CD14-positive monocyte (primary cell): Measurements from ENCODE around the gene CD8B. TPM values are rescaled to one million over a fixed set of nuclear protein-coding genes. Genes with fewer than 3 reads are reported as not detected.

Experiments used
- DNase-seq, 3 donors: peaks; one replicate each; pipeline ENCODE4 v3.0.0-alpha.2; 2011 to 2022
- H2AFZ ChIP-seq: 2 replicates; pipeline ENCODE4 v1.6.0; 2012; ENCODE audit warnings: mild to moderate bottlenecking, low read depth, low read length, inconsistent platforms; ENCODE audit not compliant: insufficient read depth, poor library complexity, severe bottlenecking
- H3K27ac ChIP-seq, 2 donors: 1 replicate in 1 of 2; 2 replicates in 1 of 2; pipeline ENCODE4 v1.5.1; 2012 to 2013; ENCODE audit warnings: low read length in 2 of 2, control low read depth in 1 of 2, inconsistent platforms in 1 of 2, low read depth in 1 of 2, mild to moderate bottlenecking in 1 of 2
- H3K27me3 ChIP-seq, 2 donors: one replicate each; pipeline versions ENCODE4 v1.6.0 to v1.6.1; 2011 to 2013; ENCODE audit warnings: low read length in 2 of 2; ENCODE audit not compliant: control insufficient read depth in 2 of 2, insufficient read depth in 2 of 2
- H3K36me3 ChIP-seq, 2 donors: replicated peaks in 1 of 2; 1 replicate in 1 of 2; 2 replicates in 1 of 2; pipeline versions ENCODE4 v1.5.1 to v1.6.1; 2012 to 2013; ENCODE audit warnings: low read length in 2 of 2, control low read depth in 1 of 2, inconsistent platforms in 1 of 2, mild to moderate bottlenecking in 1 of 2; ENCODE audit not compliant: insufficient read depth in 2 of 2, control insufficient read depth in 1 of 2
- H3K4me1 ChIP-seq, 2 donors: 1 replicate in 1 of 2; 2 replicates in 1 of 2; pipeline versions ENCODE4 v1.5.1 to v1.6.1; 2012 to 2013; ENCODE audit warnings: low read length in 2 of 2, control low read depth in 1 of 2, inconsistent platforms in 1 of 2, mild to moderate bottlenecking in 1 of 2, moderate library complexity in 1 of 2; ENCODE audit not compliant: insufficient read depth in 2 of 2, control insufficient read depth in 1 of 2
- H3K4me2 ChIP-seq: replicated peaks from 2 replicates; pipeline ENCODE3; 2012; ENCODE audit warnings: low read length, moderate library complexity, mild to moderate bottlenecking; ENCODE audit not compliant: poor library complexity, severe bottlenecking; ENCODE audit errors: extremely low read depth
- H3K4me3 ChIP-seq, 3 experiments: fragments of 200-600 bp in 1 of 3; sonication (generic) in 1 of 3; replicated peaks in 1 of 3; 1 replicate in 2 of 3; 2 replicates in 1 of 3; pipeline ENCODE4 v1.5.1; 2011 to 2013; ENCODE audit warnings: low read length in 3 of 3, mild to moderate bottlenecking in 3 of 3, control low read depth in 2 of 3, low read depth in 2 of 3, inconsistent platforms in 1 of 3, moderate library complexity in 1 of 3
- H3K79me2 ChIP-seq: 2 replicates; pipeline ENCODE4 v1.6.0; 2012; ENCODE audit warnings: mild to moderate bottlenecking, control low read depth, inconsistent platforms, low read length, moderate library complexity; ENCODE audit not compliant: insufficient read depth
- H3K9ac ChIP-seq: 2 replicates; pipeline ENCODE4 v1.6.0; 2017; ENCODE audit warnings: low read length, mild to moderate bottlenecking; ENCODE audit not compliant: insufficient read depth, poor library complexity, severe bottlenecking
- H3K9me3 ChIP-seq, 2 donors: replicated peaks in 1 of 2; 1 replicate in 1 of 2; 2 replicates in 1 of 2; pipeline versions ENCODE4 v1.5.1 to v1.6.1; 2012 to 2013; ENCODE audit warnings: low read length in 2 of 2, control low read depth in 1 of 2; ENCODE audit not compliant: control insufficient read depth in 1 of 2, insufficient read depth in 1 of 2
- H4K20me1 ChIP-seq: 2 replicates; pipeline ENCODE4 v1.6.0; 2012; ENCODE audit warnings: mild to moderate bottlenecking, low read length, control low read depth, moderate library complexity; ENCODE audit not compliant: insufficient read depth
- H3K27ac Mint-ChIP-seq, 7 donors: one replicate each; pipeline ENCODE4 v1.8.0; 2020; ENCODE audit warnings: mild to moderate bottlenecking in 7 of 7, mixed read lengths in 7 of 7, moderate library complexity in 6 of 7, inconsistent platforms in 2 of 7
- H3K27me3 Mint-ChIP-seq, 3 donors: one replicate each; pipeline ENCODE4 v1.8.0; 2021 to 2022; ENCODE audit warnings: low read depth in 3 of 3, mild to moderate bottlenecking in 3 of 3, mixed read lengths in 3 of 3, moderate library complexity in 3 of 3, inconsistent platforms in 1 of 3
- H3K36me3 Mint-ChIP-seq, 2 donors: one replicate each; pipeline ENCODE4 v1.8.0; 2020; ENCODE audit warnings: mixed read lengths in 2 of 2, inconsistent platforms in 1 of 2, mild to moderate bottlenecking in 1 of 2
- H3K4me1 Mint-ChIP-seq: one replicate; pipeline ENCODE4 v1.8.0; 2020; ENCODE audit warnings: mild to moderate bottlenecking, mixed read lengths
- H3K4me3 Mint-ChIP-seq, 2 donors: one replicate each; pipeline ENCODE4 v1.8.0; 2020; ENCODE audit warnings: mild to moderate bottlenecking in 2 of 2, mixed read lengths in 2 of 2, moderate library complexity in 1 of 2
- H3K9me3 Mint-ChIP-seq, 7 donors: one replicate each; pipeline ENCODE4 v1.8.0; 2020 to 2022; ENCODE audit warnings: mixed read lengths in 7 of 7, mild to moderate bottlenecking in 6 of 7, moderate library complexity in 6 of 7, inconsistent platforms in 2 of 7
- WGBS: methylation state at CpG from one replicate; pipeline ENCODE4 v1.1.5; 2013; ENCODE audit warnings: missing lambda C conversion rate; ENCODE audit not compliant: insufficient coverage; 5-methylcytosine and 5-hydroxymethylcytosine counted together
- intact Hi-C, 2 donors: fragments of 100-400 bp; cut with micrococcal nuclease; formaldehyde crosslinking; loops; one replicate each; pipeline versions ENCODE4 v1.15.0 to v1.15.1; 2023
- polyA plus RNA-seq, 3 donors: library from polyadenylated mRNA; depleted of rRNA in 1 of 3; unstranded in 2 of 3; stranded (reverse) in 1 of 3; fragments of 300-500 nt in 2 of 3; fragments of >200 nt in 1 of 3; fragmentation: Illumina TruSeq in 2 of 3; gene quantifications; 1 replicate in 2 of 3; 2 replicates in 1 of 3; pipeline ENCODE4 v1.2.3, GENCODE V29; 2012 to 2021
- TF ChIP-seq, protein P1 (sequence below): fragments of 200-600 bp; IDR thresholded peaks from one replicate; pipeline ENCODE4 v1.8.0; 2022; ENCODE audit warnings: antibody characterized with exemption, mild to moderate bottlenecking

The CD8B gene
- polyA plus RNA-seq, 3 donors, result 1.5 to 1.6 TPM; not detected in 1

DNA sequence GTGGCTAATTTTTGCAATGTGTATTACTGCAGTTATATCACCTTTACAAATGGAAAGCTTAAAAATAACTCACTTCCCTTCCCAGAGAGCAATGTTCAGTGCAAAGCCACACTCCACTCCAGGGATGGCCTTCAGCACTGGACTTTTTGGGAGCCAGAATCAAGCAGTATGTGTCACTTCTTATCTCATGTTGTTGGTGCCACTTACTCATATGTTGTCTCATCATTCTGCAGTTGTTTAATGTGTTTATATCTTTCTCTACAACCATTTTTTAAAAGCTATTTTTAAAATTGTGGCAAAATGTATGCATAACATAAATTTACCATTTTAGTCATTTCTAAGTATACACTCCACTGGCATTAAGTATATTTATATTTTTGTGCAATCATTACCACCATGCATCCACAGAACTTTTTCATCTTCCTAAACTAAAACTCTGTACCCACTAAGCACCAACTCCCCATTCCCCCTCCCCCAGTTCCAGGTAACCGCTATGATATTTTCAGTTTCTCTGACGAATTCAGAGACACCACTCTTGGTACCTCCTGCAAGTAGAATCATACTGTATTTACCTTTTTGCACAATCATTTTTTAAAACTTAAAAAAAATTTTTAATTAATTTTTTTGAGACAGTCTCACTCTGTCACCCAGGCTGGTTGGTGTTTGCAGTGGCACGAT lies 38.9 kb downstream of the CD8B start:
- Histone ChIP-seq H3K79me2 (no peaks in the 10 kb centered on the region), H3K4me2 (no peak overlapping the region), H4K20me1 (no peaks in the 10 kb centered on the region), H3K36me3 (no peaks in the 10 kb centered on the region), H2AFZ (no peak overlapping the region), H3K9me3 (peaks cover 5 to 13% of the 10 kb centered on the region in 2 donors), H3K4me1 (no peaks in the 10 kb centered on the region), H3K27me3 (no peaks in the 10 kb centered on the region), H3K27ac (no peak overlapping the region), H3K4me3 (no peak overlapping the region), H3K9ac (no peak overlapping the region)
- TF ChIP-seq, protein P1, sequence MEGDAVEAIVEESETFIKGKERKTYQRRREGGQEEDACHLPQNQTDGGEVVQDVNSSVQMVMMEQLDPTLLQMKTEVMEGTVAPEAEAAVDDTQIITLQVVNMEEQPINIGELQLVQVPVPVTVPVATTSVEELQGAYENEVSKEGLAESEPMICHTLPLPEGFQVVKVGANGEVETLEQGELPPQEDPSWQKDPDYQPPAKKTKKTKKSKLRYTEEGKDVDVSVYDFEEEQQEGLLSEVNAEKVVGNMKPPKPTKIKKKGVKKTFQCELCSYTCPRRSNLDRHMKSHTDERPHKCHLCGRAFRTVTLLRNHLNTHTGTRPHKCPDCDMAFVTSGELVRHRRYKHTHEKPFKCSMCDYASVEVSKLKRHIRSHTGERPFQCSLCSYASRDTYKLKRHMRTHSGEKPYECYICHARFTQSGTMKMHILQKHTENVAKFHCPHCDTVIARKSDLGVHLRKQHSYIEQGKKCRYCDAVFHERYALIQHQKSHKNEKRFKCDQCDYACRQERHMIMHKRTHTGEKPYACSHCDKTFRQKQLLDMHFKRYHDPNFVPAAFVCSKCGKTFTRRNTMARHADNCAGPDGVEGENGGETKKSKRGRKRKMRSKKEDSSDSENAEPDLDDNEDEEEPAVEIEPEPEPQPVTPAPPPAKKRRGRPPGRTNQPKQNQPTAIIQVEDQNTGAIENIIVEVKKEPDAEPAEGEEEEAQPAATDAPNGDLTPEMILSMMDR, result no peak
- DNase-seq, result no peak
- WGBS, result 50% methylated on average over 2 of the region's 3 CpGs
- Mint-ChIP-seq H3K4me3 (no peak overlapping the region), H3K4me1 (no peaks in the 10 kb centered on the region), H3K27ac (peak overlapping the region in 1 of 7 donors; percentile 19), H3K36me3 (no peaks in the 10 kb centered on the region), H3K27me3 (peaks cover 2 to 5% (median 2%) of the 10 kb centered on the region in 3 donors), H3K9me3 (peaks cover 3 to 19% (median 12%) of the 10 kb centered on the region in 7 donors)
- intact Hi-C loops, result no loop called here

DNA sequence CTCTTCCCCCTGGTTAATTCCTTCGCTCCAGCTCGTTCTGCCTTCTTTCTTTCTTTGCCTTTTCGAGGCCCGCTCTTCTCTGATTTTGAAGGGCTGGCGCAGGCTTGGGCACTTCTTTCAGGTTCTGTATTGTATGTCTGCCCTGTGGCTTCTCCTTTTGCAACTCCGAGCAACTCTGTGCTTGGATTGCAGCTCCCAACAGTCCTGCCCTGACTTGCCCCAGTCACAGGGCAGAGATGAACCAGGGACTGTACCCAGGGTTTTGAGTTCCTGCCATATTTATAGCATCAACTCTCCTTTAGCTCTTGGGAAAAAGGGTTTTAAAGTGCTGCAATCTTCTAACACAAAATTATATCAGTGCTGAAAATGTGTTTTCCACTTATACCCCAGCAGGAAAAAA lies 39.8 kb downstream of the CD8B start:
- Mint-ChIP-seq H3K9me3 (peaks cover 3 to 19% (median 12%) of the 10 kb centered on the region in 7 donors), H3K36me3 (no peaks in the 10 kb centered on the region), H3K27me3 (peaks cover 2 to 3% (median 2%) of the 10 kb centered on the region in 3 donors), H3K4me1 (no peaks in the 10 kb centered on the region), H3K4me3 (no peak overlapping the region), H3K27ac (peak overlapping the region in 1 of 7 donors; percentile 38)
- H3K4me3 ChIP-seq, result no peak overlapping the region
- no peaks in the 10 kb centered on the region for H3K4me1 ChIP-seq
- TF ChIP-seq, protein P1, result no peak
- no peaks in the 10 kb centered on the region for H3K27me3 ChIP-seq
- H3K27ac ChIP-seq, result no peak overlapping the region
- H2AFZ ChIP-seq, result no peak overlapping the region
- intact Hi-C loops, result no loop called here
- 98% methylated on average over 6 of the region's 6 CpGs for WGBS
- DNase-seq, result no peak
- no peaks in the 10 kb centered on the region for H3K36me3 ChIP-seq
- H3K79me2 ChIP-seq, result no peaks in the 10 kb centered on the region
- no peak overlapping the region for H3K4me2 ChIP-seq
- no peak overlapping the region for H3K9ac ChIP-seq
- H4K20me1 ChIP-seq, result no peaks in the 10 kb centered on the region
- peaks cover 5 to 13% of the 10 kb centered on the region in 2 donors for H3K9me3 ChIP-seq
